HPDE6-E6E7 (cell line): ENCODE results near the gene SLC13A3.

Source experiments
- DNase-seq: peaks from one replicate; pipeline ENCODE4 v3.0.0; 2011; ENCODE audit warnings: missing footprints; ENCODE audit errors: extremely low spot score

Gene SLC13A3

DNA sequence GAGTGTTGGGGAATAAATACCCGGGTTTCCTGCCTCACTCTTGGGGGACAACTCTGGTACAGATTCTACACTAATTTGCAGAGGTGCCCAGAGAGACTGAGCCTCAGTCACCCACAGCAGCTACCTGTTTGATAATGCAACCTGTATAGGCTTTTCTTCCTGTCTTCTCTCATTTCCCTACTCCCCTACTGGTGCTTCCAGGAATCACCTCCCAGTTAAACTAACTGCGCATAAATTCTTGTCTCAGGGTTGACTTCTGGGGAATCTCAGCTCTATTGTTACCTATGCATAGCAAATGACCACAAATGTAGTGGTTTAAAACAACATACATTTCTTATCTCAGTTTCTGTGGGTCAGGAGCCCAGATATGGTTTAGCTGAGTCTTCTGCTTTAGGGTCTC lies 112.1 kb downstream of the SLC13A3 start:
- no peak for DNase-seq

GRCh38 chr20:46530640-46531039 lies 120.6 kb downstream of the SLC13A3 start:
- no peak for DNase-seq

DNA sequence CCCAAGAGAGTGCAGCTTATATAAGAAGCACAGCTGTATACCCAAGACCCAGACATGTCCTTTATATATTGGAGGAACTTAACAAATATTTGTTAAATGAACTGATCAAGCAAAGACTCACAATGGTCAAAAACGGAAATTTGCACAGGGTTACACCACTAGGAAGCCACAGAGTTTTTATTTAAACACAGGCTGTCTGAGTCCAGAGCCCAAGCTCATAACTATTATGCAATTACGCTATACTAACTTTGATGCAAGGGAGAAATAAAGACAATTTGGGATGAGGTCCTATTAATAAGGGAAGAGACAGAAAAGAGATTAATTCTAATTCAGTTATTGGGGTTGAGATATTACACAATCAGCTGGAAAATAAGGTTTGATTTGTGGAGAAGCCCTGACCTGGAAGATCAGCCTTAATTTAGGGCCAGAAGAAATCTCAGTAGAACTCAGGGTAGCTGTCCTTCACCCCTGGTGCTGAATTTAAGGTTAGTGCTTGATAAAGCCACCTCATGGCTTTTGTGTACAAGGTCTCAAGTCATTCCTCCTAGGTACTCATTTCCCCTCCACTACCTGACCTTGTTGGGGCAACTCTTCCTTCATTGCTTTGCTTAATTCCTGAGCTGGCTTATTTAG lies 127.4 kb downstream of the SLC13A3 start:
- DNase-seq: no peak

DNA sequence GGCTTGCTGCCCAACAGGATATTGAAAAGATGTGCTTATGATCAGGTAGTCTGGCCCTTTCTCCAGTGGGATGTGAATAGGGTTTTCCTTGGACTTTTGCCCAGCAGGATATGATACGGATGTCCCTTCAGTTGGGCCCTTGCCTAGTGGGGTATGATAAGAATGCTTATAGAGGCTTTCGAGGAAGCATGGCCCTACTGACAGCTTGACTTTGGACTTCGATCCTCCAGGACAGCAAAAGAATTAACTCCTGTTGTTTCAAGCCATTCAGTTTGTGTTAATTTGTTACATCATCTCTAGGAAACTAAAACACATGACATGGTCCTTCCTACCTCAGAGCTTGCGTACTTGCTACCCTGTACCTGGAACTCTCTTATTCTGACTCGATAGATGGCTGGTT lies 128.2 kb downstream of the SLC13A3 start:
- no peak for DNase-seq

GRCh38 chr20:46520976-46521579 lies 130.2 kb downstream of the SLC13A3 start:
- DNase-seq: peak; percentile 71

DNA sequence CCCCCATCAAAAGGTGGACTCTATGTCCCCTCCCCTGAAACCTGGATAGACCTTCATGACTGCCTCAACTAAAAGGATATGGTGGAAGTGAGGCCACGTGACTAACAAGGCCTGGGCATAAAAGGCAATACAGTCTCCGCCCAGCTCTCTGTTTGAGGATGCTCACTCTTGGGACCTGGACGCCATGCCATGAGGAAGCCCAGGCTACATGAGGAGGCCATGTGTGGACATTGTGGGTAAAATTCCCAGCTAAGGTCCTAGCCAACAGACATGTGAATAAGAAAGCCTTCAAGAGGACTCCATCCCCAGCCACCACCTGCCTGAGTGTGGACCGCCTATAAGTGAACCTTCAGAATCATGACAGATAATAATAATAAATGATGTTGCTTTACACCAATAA lies 130.7 kb downstream of the SLC13A3 start:
- DNase-seq: no peak

DNA sequence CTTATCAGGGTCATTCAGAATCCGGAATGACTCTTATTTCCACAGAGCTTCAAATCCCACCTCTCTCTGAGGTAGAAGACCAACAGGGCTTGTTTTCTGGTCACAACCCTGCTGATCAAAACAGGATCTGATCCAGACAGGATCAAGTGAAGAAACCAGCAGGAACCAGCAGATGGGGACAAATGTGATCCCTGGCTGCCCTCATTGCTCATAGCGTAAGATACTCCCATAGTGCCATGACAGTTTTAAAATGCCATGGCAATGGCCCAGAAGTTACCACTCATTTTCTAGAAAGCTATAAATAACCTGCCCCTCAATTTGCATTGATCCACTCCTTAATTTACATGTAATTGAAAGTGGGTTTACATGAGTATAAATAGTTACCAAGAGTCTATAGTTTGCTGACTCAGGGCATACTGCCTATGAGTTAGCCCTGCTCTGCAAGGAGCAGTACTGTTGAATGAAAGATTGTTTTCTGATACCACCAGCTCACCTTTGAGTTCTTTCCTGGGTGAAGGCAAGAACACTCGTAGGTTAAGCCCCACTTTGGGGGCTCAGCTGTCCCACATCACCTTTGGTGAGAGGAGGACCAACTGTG lies 131.7 kb downstream of the SLC13A3 start:
- no peak for DNase-seq

GRCh38 chr20:46512943-46513844 lies 138.1 kb downstream of the SLC13A3 start, which contains the start of gene ZNF334:
Gene ZNF334, minus strand, starts transcription at chr20:46513559. Its CDS starts 1,457 bp downstream, at chr20:46512102.
- DNase-seq: no peak

GRCh38 chr20:46509523-46509922 lies 141.7 kb downstream of the SLC13A3 start:
- no peak for DNase-seq
